HG03159 (cell line): Measurements from ENCODE around the gene KCNAB3.

Experiments
- ATAC-seq: cut with Tn5 transposase; IDR thresholded peaks from one replicate; pipeline ENCODE4 v1.9.1; 2021; ENCODE audit warnings: mild to moderate bottlenecking, moderate library complexity; ENCODE audit not compliant: unreplicated experiment

The KCNAB3 gene

GRCh38 chr17:7903154-7904103, 26.2 kb downstream of the KCNAB3 start:
- no peak for ATAC-seq

DNA sequence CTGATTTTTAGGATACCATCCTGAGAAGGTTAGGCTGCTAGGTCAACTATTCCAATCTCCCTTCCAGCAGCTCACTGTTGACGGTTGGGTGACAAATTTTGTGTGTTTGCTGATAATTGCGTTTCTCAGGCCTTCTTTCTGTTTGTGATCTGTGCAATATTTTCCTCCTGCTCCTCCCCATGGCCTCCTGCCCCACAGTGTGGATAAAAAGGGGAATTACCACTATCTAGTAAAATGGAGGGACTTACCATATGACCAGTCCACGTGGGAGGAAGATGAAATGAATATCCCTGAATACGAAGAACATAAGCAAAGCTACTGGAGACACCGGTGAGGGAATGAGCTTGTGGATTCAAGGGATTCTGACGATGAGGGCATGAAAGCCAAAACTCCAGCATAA, 31.9 kb downstream of the KCNAB3 start:
- ATAC-seq = no peak

GRCh38 chr17:7897090-7897489, 32.6 kb downstream of the KCNAB3 start:
- no peak for ATAC-seq

GRCh38 chr17:7894866-7895265, 34.8 kb downstream of the KCNAB3 start:
- ATAC-seq = no peak

- ATAC-seq = no peak
Measured at GRCh38 chr17:7894226-7894625, 35.4 kb downstream of the KCNAB3 start.

GRCh38 chr17:7893187-7893880, 36.3 kb downstream of the KCNAB3 start:
- no peak for ATAC-seq

DNA sequence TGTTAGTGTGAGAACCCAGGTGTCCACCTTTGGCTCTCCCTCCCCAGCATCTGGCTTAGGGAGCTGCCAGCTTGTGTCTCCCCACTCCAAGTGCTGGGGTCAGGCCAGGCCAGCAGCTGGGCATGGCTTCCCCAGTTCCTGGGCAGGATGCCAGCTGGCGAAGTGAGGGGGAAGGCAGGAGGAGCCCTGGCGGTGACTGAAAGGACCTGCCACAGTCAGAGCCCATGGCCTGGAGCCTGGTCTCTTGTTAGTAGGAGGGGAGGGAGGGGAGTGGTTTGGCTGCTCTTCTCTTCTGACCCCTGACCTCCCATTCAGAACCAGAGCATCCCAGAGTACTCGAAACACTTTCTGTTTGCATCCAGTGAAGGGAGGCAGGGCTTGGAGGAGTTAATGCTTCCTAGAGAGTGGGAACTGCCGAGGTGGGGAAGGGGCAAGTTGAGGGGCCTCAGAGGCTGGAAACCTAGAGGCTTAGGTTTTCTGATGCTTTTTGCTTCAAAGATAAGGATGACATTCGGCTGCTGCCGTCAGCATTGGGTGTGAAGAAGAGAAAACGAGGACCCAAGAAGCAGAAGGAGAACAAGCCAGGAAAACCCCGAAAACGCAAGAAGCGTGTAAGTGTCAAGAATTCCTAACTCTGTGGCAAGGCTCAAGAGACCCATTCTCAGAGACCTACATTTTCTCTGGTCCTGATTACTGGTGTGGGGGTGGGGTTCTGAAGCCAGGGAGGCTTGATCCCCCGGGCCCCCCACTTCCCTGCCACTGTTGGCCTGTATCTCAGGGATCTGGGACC, 40.3 kb downstream of the KCNAB3 start:
- ATAC-seq = no peak

GRCh38 chr17:7888184-7888920, 41.3 kb downstream of the KCNAB3 start, which contains the start of gene CHD3:
Gene CHD3 (plus strand): TSS chr17:7888789. CDS start chr17:7889001, 212 bp downstream.
- no peak for ATAC-seq

- ATAC-seq = peak; percentile 36
Measured at GRCh38 chr17:7887482-7888183, 42.0 kb downstream of the KCNAB3 start.

DNA sequence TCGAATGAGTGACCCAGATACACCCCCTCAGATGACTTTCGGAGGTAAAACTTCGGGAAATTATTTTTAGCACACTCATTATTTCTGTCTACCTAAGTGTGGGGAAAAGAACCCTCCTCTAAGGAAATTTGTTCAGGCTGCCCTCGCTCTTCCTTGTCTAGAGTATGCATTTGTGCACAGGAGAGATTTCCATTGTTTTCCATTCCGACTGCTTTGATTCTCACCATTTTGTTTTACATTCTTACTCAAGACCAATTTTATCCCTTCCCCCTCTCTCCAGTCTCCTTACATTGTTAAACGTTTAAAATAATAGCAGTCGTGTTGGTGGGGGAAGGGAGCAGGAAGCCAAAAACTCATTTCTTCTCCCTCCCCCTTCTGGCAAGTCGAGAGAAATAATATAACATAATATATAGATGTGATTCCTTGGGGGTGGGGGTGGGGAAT, 42.6 kb downstream of the KCNAB3 start:
- ATAC-seq = no peak

DNA sequence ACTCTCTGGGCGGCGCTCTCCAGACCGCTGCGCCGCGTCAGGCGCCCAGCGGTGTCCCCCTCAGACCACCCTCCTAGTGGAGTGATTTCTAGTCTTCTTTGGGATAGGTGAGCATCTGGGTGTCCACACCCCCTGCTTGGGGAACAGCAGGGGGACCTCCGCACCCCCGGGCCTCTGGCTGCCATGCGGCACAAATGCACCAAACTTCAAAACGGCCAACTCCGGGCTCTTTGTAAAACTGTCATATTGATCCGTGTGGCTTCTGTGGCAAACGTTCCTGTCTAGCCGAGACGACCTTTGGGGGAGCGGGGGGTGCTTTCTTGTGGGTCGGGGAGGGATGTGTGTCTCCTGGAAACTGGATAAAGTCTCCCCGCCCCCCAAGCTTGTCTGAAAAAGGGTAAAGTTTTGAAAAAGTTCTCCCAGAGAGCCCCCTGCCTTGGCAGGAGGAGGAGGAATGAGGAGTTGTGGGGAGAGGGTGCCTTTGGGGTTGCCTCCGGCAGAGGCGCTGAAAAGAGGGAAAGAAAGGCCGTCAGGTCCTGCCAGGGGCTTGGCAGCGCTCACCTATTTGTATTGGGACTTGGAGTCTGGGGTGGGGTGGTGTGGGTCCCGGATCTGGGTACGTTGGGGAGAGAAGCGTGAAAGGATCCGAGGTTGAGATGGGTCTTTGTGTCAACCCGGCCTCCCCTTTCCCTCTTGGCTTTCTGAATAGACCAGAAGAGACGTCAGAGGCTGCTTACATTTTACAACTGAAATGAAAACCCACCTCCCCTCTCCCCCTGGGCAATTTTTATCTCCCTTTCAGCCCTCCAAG, 43.2 kb downstream of the KCNAB3 start:
- ATAC-seq = no peak

DNA sequence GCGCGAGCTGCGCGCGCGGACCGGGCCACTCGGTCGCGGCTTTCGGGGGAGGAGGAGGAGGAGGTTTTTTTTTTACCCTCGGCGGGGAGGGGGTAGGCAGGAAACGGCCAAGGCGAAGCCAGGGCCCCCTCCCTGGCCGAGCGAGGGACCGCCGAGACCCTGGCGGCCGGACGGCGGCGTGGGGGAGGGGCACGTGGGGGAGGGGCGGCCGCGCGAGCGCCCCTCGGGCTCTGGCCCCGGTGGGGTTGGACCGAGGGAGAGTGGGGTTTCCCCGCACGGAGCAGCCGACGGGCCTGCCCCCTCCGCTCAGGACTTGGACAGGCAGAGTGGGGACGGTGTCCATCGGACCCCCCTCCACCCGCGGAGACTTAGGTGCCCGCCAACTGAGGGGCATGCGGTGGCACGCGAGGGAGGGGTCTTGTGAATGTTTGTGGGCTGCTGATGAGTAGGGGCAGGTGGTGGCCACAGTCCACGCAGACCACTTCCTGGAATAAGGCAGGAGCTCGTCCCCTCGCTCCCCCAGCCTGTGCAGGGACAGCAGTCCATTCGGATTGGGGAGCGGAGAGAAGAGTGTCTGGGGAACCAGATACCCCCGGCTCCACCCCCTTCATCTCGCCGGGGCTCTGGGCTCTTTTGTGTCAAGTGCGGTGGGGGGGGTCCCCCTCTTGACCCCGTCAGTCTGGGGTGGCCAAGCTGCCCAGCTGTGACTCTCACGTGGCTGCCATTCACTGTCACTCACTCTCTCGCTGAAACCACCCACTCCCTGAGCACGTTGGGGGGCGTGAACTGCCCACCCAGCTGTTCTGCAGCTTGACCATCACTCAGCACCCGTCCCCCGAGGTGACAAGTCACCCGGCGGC, 44.1 kb downstream of the KCNAB3 start:
- no peak for ATAC-seq

- no peak for ATAC-seq
Measured at GRCh38 chr17:7884581-7885366, 44.9 kb downstream of the KCNAB3 start.

- no peak for ATAC-seq
Measured at GRCh38 chr17:7883781-7884386, 45.8 kb downstream of the KCNAB3 start.

- ATAC-seq = no peak
Measured at GRCh38 chr17:7882629-7883028, 47.0 kb downstream of the KCNAB3 start.

GRCh38 chr17:7882068-7882467, 47.6 kb downstream of the KCNAB3 start:
- ATAC-seq = no peak
